Measurements from ENCODE around the gene IQCF6. TPM values are rescaled to one million over a fixed set of nuclear protein-coding genes. Genes with fewer than 3 reads are reported as not detected.
"Not testable (repeated sequence)": the region's sequence is repeated elsewhere in the genome, so short reads cannot be mapped to it uniquely, and the experiment has no call there.

IQCF6 gene
- polyA plus RNA-seq, 1 of the 3 experiments (the other 2 are of a cell fraction) = not detected

DNA sequence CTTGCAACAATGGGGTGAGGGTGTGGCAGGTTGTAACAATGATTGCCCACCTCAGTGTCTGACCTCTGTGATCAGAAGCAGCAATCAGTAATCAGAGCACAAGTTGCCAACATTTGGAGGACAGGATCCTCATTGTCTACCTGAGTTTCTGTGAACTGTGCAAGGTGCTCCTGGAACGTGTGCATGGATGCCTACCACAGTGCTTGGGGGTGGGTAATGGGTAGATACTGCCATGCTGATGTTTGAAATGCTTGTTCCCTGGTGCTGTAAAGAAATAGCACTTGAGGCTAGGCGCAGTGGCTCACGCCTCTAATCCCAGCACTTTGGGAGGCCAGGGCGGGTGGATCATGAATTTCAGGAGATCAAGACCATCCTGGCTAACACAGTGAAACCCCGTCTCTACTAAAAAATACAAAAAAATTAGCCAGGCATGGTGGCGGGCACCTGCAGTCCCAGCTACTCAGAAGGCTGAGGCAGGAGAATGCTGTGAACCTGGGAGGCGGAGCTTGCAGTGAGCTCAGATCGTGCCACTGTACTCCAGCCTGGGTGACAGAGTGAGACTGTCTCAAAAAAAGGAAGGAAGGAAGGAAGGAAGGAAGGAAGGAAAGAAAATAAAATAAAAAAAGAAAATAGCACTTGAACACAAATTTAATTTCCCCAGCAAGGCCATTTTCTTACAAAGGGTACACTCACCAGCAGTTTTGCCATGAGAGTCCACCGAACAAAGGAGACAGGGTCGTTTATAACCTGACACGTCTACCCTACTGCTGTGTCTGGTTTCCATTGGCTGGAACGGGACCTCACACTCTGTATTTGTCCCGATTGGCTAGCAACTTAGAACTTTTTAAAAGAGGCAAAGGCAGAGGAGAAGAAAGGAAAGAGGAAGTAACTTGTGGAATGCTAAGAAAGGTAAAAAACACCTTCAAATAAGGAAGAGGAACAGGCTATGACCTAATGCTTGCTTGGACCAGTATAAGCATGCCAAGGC is 25.0 kb downstream of the IQCF6 start:
- 25% methylated on average over 13 of the region's 13 CpGs for WGBS (ENCODE audit: low lambda C conversion rate)
- CTCF ChIA-PET = interaction anchor here (1.3 kb wide), 1 partner anchor 35 kb away, joined by 9 read pairs; no protein-coding TSS in a partner anchor
- DNase-seq; H3K36me3 ChIP-seq (replicated peaks in 1 of 2; ENCODE audit: control insufficient read depth in 1 of 2, insufficient read depth in 2 of 2, low read length in 1 of 2); H2AFZ ChIP-seq (ENCODE audit: low read depth); H4K20me1 ChIP-seq (ENCODE audit: insufficient read depth); H3K27me3 ChIP-seq (ENCODE audit: insufficient read depth); H3K4me2 ChIP-seq; H3K79me2 ChIP-seq (ENCODE audit: insufficient read depth); POLR2A ChIA-PET; H3K27ac ChIP-seq (ENCODE audit: low read depth in 2 of 2, low read length in 1 of 2); H3K4me1 ChIP-seq (ENCODE audit: control insufficient read depth in 1 of 2, insufficient read depth in 2 of 2, low read depth in 1 of 2, low read length in 1 of 2); H3F3A ChIP-seq (replicated peaks; ENCODE audit: insufficient read depth); H3K9me3 ChIP-seq; H3K9ac ChIP-seq; H3K4me3 ChIP-seq (ENCODE audit: low read depth in 2 of 2, low read length in 1 of 2); H3K9me2 ChIP-seq: not testable (repeated sequence)

GRCh38 chr3:51751287-51751686 is 27.8 kb downstream of the IQCF6 start:
- no peaks in the 10 kb centered on the region for H3K27me3 ChIP-seq (ENCODE audit: insufficient read depth)

More at GRCh38 chr3:51751287-51751686, 27.8 kb downstream of the IQCF6 start:
- no peaks in the 10 kb centered on the region for H4K20me1 ChIP-seq (ENCODE audit: insufficient read depth)
- H3K27ac ChIP-seq (ENCODE audit: low read depth in 2 of 2, low read length in 1 of 2) = no peak overlapping the region
- DNase-seq = no peak
- H3K9me2 ChIP-seq = no peaks in the 10 kb centered on the region
- POLR2A ChIA-PET = no interaction called here
- no peaks in the 10 kb centered on the region for H3K4me1 ChIP-seq (ENCODE audit: control insufficient read depth in 1 of 2, insufficient read depth in 2 of 2, low read depth in 1 of 2, low read length in 1 of 2)
- no peak overlapping the region for H2AFZ ChIP-seq (ENCODE audit: low read depth)
- H3K4me2 ChIP-seq = no peak overlapping the region
- CTCF ChIA-PET = interaction anchor here (2.0 kb wide), 1 partner anchor 32 kb away, joined by 5 read pairs; no protein-coding TSS in a partner anchor
- TF ChIP-seq RCOR1 (IDR thresholded peaks at IDR 0.05; ENCODE audit: low read length) = no peak
- TF ChIP-seq YY1 (IDR thresholded peaks at IDR 0.05; ENCODE audit: low read depth) = no peak
- TF ChIP-seq POLR2AphosphoS5 (IDR thresholded peaks at IDR 0.05; ENCODE audit: low read depth, low read length) = no peak
- TF ChIP-seq, protein P1, sequence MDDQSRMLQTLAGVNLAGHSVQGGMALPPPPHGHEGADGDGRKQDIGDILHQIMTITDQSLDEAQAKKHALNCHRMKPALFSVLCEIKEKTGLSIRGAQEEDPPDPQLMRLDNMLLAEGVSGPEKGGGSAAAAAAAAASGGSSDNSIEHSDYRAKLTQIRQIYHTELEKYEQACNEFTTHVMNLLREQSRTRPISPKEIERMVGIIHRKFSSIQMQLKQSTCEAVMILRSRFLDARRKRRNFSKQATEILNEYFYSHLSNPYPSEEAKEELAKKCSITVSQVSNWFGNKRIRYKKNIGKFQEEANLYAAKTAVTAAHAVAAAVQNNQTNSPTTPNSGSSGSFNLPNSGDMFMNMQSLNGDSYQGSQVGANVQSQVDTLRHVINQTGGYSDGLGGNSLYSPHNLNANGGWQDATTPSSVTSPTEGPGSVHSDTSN (IDR thresholded peaks at IDR 0.05) = no peak
- TF ChIP-seq NFIC (IDR thresholded peaks at IDR 0.05; ENCODE audit: borderline replicate concordance) = no peak
- TF ChIP-seq MAX (IDR thresholded peaks at IDR 0.05; ENCODE audit: low read depth) = no peak
- no peak for TF ChIP-seq FOXJ3 (CRISPR knock-in tag; IDR thresholded peaks at IDR 0.05)
- TF ChIP-seq TEAD4 (IDR thresholded peaks at IDR 0.05; ENCODE audit: borderline replicate concordance, insufficient read depth) = no peak
- no peak for TF ChIP-seq SIN3A (IDR thresholded peaks at IDR 0.05; ENCODE audit: borderline replicate concordance, low read depth, low read length)
- TF ChIP-seq EP300 (IDR thresholded peaks at IDR 0.05; ENCODE audit: borderline replicate concordance in 1 of 2, low read depth in 1 of 2, low read length in 1 of 2) = no peak
- TF ChIP-seq, protein P2, sequence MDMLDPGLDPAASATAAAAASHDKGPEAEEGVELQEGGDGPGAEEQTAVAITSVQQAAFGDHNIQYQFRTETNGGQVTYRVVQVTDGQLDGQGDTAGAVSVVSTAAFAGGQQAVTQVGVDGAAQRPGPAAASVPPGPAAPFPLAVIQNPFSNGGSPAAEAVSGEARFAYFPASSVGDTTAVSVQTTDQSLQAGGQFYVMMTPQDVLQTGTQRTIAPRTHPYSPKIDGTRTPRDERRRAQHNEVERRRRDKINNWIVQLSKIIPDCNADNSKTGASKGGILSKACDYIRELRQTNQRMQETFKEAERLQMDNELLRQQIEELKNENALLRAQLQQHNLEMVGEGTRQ (IDR thresholded peaks at IDR 0.05; ENCODE audit: borderline replicate concordance, low read depth, low read length) = no peak
- TF ChIP-seq RAD21 (IDR thresholded peaks at IDR 0.05; ENCODE audit: low read length) = no peak
- H3F3A ChIP-seq (replicated peaks; ENCODE audit: insufficient read depth) = no peaks in the 10 kb centered on the region
- WGBS (ENCODE audit: low lambda C conversion rate) = 39% methylated on average over 2 of the region's 2 CpGs
- H3K9me3 ChIP-seq = no peaks in the 10 kb centered on the region
- no peak overlapping the region for H3K9ac ChIP-seq
- no peaks in the 10 kb centered on the region for H3K36me3 ChIP-seq (replicated peaks in 1 of 2; ENCODE audit: control insufficient read depth in 1 of 2, insufficient read depth in 2 of 2, low read length in 1 of 2)
- H3K4me3 ChIP-seq (ENCODE audit: low read depth in 2 of 2, low read length in 1 of 2) = no peak overlapping the region
- no peaks in the 10 kb centered on the region for H3K79me2 ChIP-seq (ENCODE audit: insufficient read depth)
